Ascending aorta (tissue), 2 donors: ENCODE measurements around the gene PPP3CB. TPM values are rescaled to one million over a fixed set of nuclear protein-coding genes. Genes with fewer than 3 reads are reported as not detected.

Source experiments
- DNase-seq, 2 donors: peaks; one replicate each; pipeline ENCODE4 v3.0.0-alpha.2; 2019; ENCODE audit warnings: low spot score in 2 of 2
- H3K27ac ChIP-seq, 2 donors: fragments of 200-600 bp; sonication (generic); one replicate each; pipeline ENCODE4 v1.5.1; 2016 to 2017; ENCODE audit warnings: mild to moderate bottlenecking in 1 of 2
- H3K27me3 ChIP-seq: fragments of 200-600 bp; sonication (generic); one replicate; pipeline ENCODE4 v1.5.1; 2017
- H3K36me3 ChIP-seq, 2 donors: fragments of 200-600 bp; sonication (generic); one replicate each; pipeline ENCODE4 v1.5.1; 2016
- H3K4me1 ChIP-seq, 2 donors: fragments of 200-600 bp; sonication (generic); one replicate each; pipeline ENCODE4 v1.5.1; 2016 to 2017; ENCODE audit warnings: mild to moderate bottlenecking in 1 of 2
- H3K4me3 ChIP-seq, 2 donors: fragments of 200-600 bp; sonication (generic); one replicate each; pipeline ENCODE4 v1.5.1; 2016 to 2017; ENCODE audit warnings: mild to moderate bottlenecking in 1 of 2
- H3K9me3 ChIP-seq, 2 donors: fragments of 200-600 bp; sonication (generic); one replicate each; pipeline ENCODE4 v1.5.1; 2016
- intact Hi-C: fragments of 100-400 bp; cut with DNase I; formaldehyde crosslinking; loops from one replicate; pipeline ENCODE4 v1.15.1; 2023
- total RNA-seq: library from RNA; depleted of rRNA; stranded (reverse); fragments of >200 nt; gene quantifications from one replicate; pipeline ENCODE4 v1.1.0, GENCODE V29; 2016
- TF ChIP-seq, protein P1 (sequence below), 3 experiments: fragments of 200-600 bp in 2 of 3; fragments of 450-650 bp in 1 of 3; sonication (generic) in 2 of 3; IDR thresholded peaks; one replicate each; pipeline ENCODE4 v1.5.1; 2016 to 2019; ENCODE audit warnings: antibody characterized with exemption in 3 of 3, mild to moderate bottlenecking in 1 of 3, moderate library complexity in 1 of 3

PPP3CB gene
- total RNA-seq, 1 donor from 2014 or later, result 23.0 TPM

- H3K4me3 ChIP-seq, result no peak overlapping the region
- no peak for DNase-seq
- no peaks in the 10 kb centered on the region for H3K9me3 ChIP-seq
- TF ChIP-seq, protein P1, sequence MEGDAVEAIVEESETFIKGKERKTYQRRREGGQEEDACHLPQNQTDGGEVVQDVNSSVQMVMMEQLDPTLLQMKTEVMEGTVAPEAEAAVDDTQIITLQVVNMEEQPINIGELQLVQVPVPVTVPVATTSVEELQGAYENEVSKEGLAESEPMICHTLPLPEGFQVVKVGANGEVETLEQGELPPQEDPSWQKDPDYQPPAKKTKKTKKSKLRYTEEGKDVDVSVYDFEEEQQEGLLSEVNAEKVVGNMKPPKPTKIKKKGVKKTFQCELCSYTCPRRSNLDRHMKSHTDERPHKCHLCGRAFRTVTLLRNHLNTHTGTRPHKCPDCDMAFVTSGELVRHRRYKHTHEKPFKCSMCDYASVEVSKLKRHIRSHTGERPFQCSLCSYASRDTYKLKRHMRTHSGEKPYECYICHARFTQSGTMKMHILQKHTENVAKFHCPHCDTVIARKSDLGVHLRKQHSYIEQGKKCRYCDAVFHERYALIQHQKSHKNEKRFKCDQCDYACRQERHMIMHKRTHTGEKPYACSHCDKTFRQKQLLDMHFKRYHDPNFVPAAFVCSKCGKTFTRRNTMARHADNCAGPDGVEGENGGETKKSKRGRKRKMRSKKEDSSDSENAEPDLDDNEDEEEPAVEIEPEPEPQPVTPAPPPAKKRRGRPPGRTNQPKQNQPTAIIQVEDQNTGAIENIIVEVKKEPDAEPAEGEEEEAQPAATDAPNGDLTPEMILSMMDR (IDR thresholded peaks at IDR 0.05), result no peak
- no peaks in the 10 kb centered on the region for H3K27me3 ChIP-seq
- H3K27ac ChIP-seq, result no peak overlapping the region
- H3K4me1 ChIP-seq, result no peaks in the 10 kb centered on the region
- intact Hi-C loops, result no loop called here
- peaks cover 36 to 40% of the 10 kb centered on the region in 2 donors for H3K36me3 ChIP-seq
Measured at GRCh38 chr10:73449113-73449512, 46.7 kb downstream of the PPP3CB start.

GRCh38 chr10:73448384-73448783, 47.4 kb downstream of the PPP3CB start:
- DNase-seq, result no peak
- no peaks in the 10 kb centered on the region for H3K4me1 ChIP-seq
- TF ChIP-seq, protein P1 (IDR thresholded peaks at IDR 0.05), result no peak
- no peak overlapping the region for H3K27ac ChIP-seq
- no peaks in the 10 kb centered on the region for H3K27me3 ChIP-seq
- intact Hi-C loops, result no loop called here
- H3K4me3 ChIP-seq, result no peak overlapping the region
- H3K36me3 ChIP-seq, result peaks cover 33 to 38% of the 10 kb centered on the region in 2 donors
- H3K9me3 ChIP-seq, result no peaks in the 10 kb centered on the region

- Histone ChIP-seq H3K27me3 (no peaks in the 10 kb centered on the region), H3K36me3 (peaks cover 31 to 32% of the 10 kb centered on the region in 2 donors), H3K27ac (no peak overlapping the region), H3K9me3 (no peaks in the 10 kb centered on the region), H3K4me3 (no peak overlapping the region), H3K4me1 (no peaks in the 10 kb centered on the region)
- intact Hi-C loops, result no loop called here
- DNase-seq, result no peak
- TF ChIP-seq, protein P1 (IDR thresholded peaks at IDR 0.05), result no peak
Measured at GRCh38 chr10:73446926-73447325, 48.9 kb downstream of the PPP3CB start.

- Histone ChIP-seq H3K9me3 (no peaks in the 10 kb centered on the region), H3K27ac (no peak overlapping the region), H3K27me3 (no peaks in the 10 kb centered on the region), H3K4me1 (no peaks in the 10 kb centered on the region), H3K36me3 (peaks cover 35 to 44% of the 10 kb centered on the region in 2 donors), H3K4me3 (no peak overlapping the region)
- DNase-seq, result no peak
- intact Hi-C loops, result no loop called here
- TF ChIP-seq, protein P1 (IDR thresholded peaks at IDR 0.05), result no peak
Measured at GRCh38 chr10:73444457-73444856, 51.4 kb downstream of the PPP3CB start.

- Histone ChIP-seq H3K27ac (no peak overlapping the region), H3K36me3 (peaks cover 39 to 45% of the 10 kb centered on the region in 2 donors), H3K4me3 (no peak overlapping the region), H3K9me3 (no peaks in the 10 kb centered on the region), H3K4me1 (no peaks in the 10 kb centered on the region), H3K27me3 (no peaks in the 10 kb centered on the region)
- TF ChIP-seq, protein P1 (IDR thresholded peaks at IDR 0.05), result no peak
- no peak for DNase-seq
- intact Hi-C loops, result no loop called here
Measured at GRCh38 chr10:73439605-73440312, 56.1 kb downstream of the PPP3CB start.
